Parathyroid adenoma (tissue), 2 donors: ENCODE results near the gene WNK2.

Source experiments
- H2AFZ ChIP-seq: fragments of 300-600 bp; sonication (generic); one replicate; pipeline ENCODE4 v1.7.0; 2017; ENCODE audit warnings: antibody characterized with exemption, mild to moderate bottlenecking
- H3K27ac ChIP-seq: fragments of 300-600 bp; sonication (generic); one replicate; pipeline ENCODE4 v1.7.0; 2017
- H3K27me3 ChIP-seq: fragments of 300-600 bp; sonication (generic); one replicate; pipeline ENCODE4 v1.7.0; 2017; ENCODE audit warnings: low read length; ENCODE audit not compliant: control insufficient read depth, insufficient read depth
- H3K36me3 ChIP-seq: fragments of 300-600 bp; sonication (generic); one replicate; pipeline ENCODE4 v1.7.0; 2017; ENCODE audit warnings: low read length; ENCODE audit not compliant: control insufficient read depth, insufficient read depth
- H3K4me1 ChIP-seq: fragments of 300-600 bp; sonication (generic); one replicate; pipeline ENCODE4 v1.7.0; 2017; ENCODE audit warnings: control low read depth
- H3K4me2 ChIP-seq: fragments of 300-600 bp; sonication (generic); one replicate; pipeline ENCODE4 v1.7.0; 2017; ENCODE audit warnings: low read length
- H3K4me3 ChIP-seq: fragments of 300-600 bp; sonication (generic); one replicate; pipeline ENCODE4 v1.7.0; 2017; ENCODE audit warnings: low read depth, low read length
- H3K79me2 ChIP-seq: fragments of 300-600 bp; sonication (generic); one replicate; pipeline ENCODE4 v1.7.0; 2017; ENCODE audit warnings: control low read depth
- H3K9ac ChIP-seq: fragments of 300-600 bp; sonication (generic); one replicate; pipeline ENCODE4 v1.7.0; 2017; ENCODE audit warnings: mild to moderate bottlenecking
- H3K9me3 ChIP-seq: fragments of 300-600 bp; sonication (generic); one replicate; pipeline ENCODE4 v1.7.0; 2017; ENCODE audit warnings: low read length; ENCODE audit not compliant: control insufficient read depth
- TF ChIP-seq, protein P1 (sequence below): fragments of 300-600 bp; sonication (generic); IDR thresholded peaks from one replicate; pipeline ENCODE4 v1.7.0; 2017; ENCODE audit warnings: antibody characterized with exemption, mild to moderate bottlenecking
- donor health status: primary hyperparathyroidism.

WNK2 gene

GRCh38 chr9:93223260-93224180 is 39.6 kb downstream of the WNK2 start:
- H3K27me3 ChIP-seq, result no peaks in the 10 kb centered on the region
- no peaks in the 10 kb centered on the region for H3K9me3 ChIP-seq
- H3K4me3 ChIP-seq, result no peak overlapping the region
- no peak overlapping the region for H3K27ac ChIP-seq
- peaks cover 5% of the 10 kb centered on the region for H3K4me1 ChIP-seq
- no peak overlapping the region for H3K9ac ChIP-seq
- H3K36me3 ChIP-seq, result no peaks in the 10 kb centered on the region
- H3K4me2 ChIP-seq, result no peak overlapping the region
- H2AFZ ChIP-seq, result no peak overlapping the region
- peaks cover 7% of the 10 kb centered on the region for H3K79me2 ChIP-seq
- TF ChIP-seq, protein P1, sequence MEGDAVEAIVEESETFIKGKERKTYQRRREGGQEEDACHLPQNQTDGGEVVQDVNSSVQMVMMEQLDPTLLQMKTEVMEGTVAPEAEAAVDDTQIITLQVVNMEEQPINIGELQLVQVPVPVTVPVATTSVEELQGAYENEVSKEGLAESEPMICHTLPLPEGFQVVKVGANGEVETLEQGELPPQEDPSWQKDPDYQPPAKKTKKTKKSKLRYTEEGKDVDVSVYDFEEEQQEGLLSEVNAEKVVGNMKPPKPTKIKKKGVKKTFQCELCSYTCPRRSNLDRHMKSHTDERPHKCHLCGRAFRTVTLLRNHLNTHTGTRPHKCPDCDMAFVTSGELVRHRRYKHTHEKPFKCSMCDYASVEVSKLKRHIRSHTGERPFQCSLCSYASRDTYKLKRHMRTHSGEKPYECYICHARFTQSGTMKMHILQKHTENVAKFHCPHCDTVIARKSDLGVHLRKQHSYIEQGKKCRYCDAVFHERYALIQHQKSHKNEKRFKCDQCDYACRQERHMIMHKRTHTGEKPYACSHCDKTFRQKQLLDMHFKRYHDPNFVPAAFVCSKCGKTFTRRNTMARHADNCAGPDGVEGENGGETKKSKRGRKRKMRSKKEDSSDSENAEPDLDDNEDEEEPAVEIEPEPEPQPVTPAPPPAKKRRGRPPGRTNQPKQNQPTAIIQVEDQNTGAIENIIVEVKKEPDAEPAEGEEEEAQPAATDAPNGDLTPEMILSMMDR, result no peak

GRCh38 chr9:93224591-93224990 is 40.7 kb downstream of the WNK2 start:
- TF ChIP-seq, protein P1, result no peak
- H3K36me3 ChIP-seq, result no peaks in the 10 kb centered on the region
- peaks cover 5% of the 10 kb centered on the region for H3K4me1 ChIP-seq
- H3K79me2 ChIP-seq, result peaks cover 4% of the 10 kb centered on the region
- H3K4me2 ChIP-seq, result no peak overlapping the region
- H3K27me3 ChIP-seq, result no peaks in the 10 kb centered on the region
- H2AFZ ChIP-seq, result no peak overlapping the region
- no peaks in the 10 kb centered on the region for H3K9me3 ChIP-seq
- no peak overlapping the region for H3K27ac ChIP-seq
- no peak overlapping the region for H3K4me3 ChIP-seq
- no peak overlapping the region for H3K9ac ChIP-seq

- Histone ChIP-seq H2AFZ (no peak overlapping the region), H3K4me3 (no peak overlapping the region), H3K9ac (no peak overlapping the region), H3K79me2 (peaks cover 3% of the 10 kb centered on the region), H3K9me3 (no peaks in the 10 kb centered on the region), H3K4me1 (peaks cover 5% of the 10 kb centered on the region), H3K36me3 (no peaks in the 10 kb centered on the region), H3K27ac (no peak overlapping the region), H3K27me3 (no peaks in the 10 kb centered on the region), H3K4me2 (no peak overlapping the region)
- TF ChIP-seq, protein P1, result no peak
Observed at GRCh38 chr9:93225417-93225816, 41.5 kb downstream of the WNK2 start.

- no peaks in the 10 kb centered on the region for H3K79me2 ChIP-seq
- no peak overlapping the region for H3K4me2 ChIP-seq
- no peak overlapping the region for H3K27ac ChIP-seq
- peaks cover 5% of the 10 kb centered on the region for H3K4me1 ChIP-seq
- H3K9ac ChIP-seq, result no peak overlapping the region
- TF ChIP-seq, protein P1, result no peak
- no peaks in the 10 kb centered on the region for H3K9me3 ChIP-seq
- H2AFZ ChIP-seq, result no peak overlapping the region
- no peak overlapping the region for H3K4me3 ChIP-seq
- no peaks in the 10 kb centered on the region for H3K36me3 ChIP-seq
- H3K27me3 ChIP-seq, result no peaks in the 10 kb centered on the region
Observed at GRCh38 chr9:93225892-93226291, 42.0 kb downstream of the WNK2 start.

DNA sequence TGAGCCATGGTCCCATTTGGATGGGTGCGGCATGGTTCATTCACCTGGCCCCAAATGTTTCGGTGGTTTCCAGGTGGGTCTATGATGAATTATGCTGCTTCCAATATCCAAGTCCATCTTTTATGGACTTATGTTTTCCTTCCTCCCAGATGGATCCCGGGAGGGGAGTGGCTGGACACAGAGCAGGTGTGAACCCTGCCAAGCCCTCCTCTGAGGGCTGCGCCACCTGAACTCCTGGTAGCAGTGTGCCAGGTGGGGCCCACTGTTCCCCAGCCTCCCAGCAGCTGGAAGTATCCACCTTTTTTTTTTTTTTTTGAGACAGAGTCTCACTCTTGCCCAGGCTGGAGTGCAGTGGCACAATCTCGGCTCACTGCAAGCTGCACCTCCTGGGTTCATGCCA is 42.9 kb downstream of the WNK2 start:
- H3K27ac ChIP-seq, result no peak overlapping the region
- no peaks in the 10 kb centered on the region for H3K27me3 ChIP-seq
- H3K4me1 ChIP-seq, result peaks cover 5% of the 10 kb centered on the region
- TF ChIP-seq, protein P1, result no peak
- H2AFZ ChIP-seq, result no peak overlapping the region
- H3K36me3 ChIP-seq, result no peaks in the 10 kb centered on the region
- no peaks in the 10 kb centered on the region for H3K79me2 ChIP-seq
- no peak overlapping the region for H3K4me2 ChIP-seq
- H3K9me3 ChIP-seq, result no peaks in the 10 kb centered on the region
- no peak overlapping the region for H3K9ac ChIP-seq
- no peak overlapping the region for H3K4me3 ChIP-seq
